GM20431 (cell line): ENCODE measurements around the gene PODN.

ENCODE experiments used
- in situ Hi-C: fragments of 300-500 bp; cut with MseI, MboI; formaldehyde crosslinking; loops from one replicate; pipeline ENCODE4 v1.15.0; 2020; ENCODE audit warnings: low sequenced_read_pairs; ENCODE audit not compliant: unreplicated experiment

The PODN gene

DNA sequence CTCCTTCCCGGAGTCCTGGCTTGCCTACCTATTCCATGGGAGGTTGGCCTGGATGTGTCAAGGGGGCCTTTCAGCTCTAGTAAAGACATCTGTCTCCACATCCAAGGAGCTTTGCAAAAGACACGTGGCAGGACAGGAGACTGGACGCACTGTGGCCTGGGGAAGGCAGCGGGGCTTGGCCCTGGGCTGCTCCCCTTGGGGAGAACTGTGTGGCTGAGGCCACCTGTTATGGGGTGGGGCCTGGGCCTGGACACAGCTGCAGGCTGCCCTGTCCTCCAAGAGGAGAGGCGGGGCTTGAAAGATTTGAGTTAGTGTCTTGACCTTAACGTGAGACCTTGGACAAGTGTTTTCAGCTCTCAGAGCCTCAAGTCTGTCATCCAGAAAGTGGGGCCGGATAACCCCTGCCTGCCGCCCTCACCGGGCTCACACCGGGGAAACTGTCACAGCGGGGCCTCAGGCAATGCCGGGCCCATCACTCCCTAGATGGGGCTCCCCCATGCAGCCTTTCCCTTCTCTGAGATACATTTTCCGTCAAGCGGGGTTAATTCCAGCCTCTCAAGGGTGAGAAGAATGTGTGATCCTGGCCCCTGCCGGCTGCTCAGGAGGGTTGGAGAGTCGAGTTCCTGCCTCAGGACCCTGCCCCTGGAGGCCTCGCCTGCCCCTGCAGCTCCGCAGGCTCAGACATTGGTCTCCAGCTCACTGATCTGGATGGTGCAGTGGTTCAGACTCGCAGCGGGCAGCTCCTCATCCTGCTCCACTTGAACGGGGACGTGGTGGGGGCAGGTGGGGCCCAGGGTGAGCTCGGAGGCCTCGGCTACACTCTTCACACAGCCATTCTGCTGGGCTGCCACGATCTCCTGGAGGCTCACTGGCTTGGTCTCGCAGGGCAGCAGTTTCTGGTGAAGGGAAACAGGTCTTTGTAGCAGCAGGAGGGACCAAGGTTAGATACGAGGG, 25.6 kb downstream of the PODN start:
- in situ Hi-C loops = no loop called here

DNA sequence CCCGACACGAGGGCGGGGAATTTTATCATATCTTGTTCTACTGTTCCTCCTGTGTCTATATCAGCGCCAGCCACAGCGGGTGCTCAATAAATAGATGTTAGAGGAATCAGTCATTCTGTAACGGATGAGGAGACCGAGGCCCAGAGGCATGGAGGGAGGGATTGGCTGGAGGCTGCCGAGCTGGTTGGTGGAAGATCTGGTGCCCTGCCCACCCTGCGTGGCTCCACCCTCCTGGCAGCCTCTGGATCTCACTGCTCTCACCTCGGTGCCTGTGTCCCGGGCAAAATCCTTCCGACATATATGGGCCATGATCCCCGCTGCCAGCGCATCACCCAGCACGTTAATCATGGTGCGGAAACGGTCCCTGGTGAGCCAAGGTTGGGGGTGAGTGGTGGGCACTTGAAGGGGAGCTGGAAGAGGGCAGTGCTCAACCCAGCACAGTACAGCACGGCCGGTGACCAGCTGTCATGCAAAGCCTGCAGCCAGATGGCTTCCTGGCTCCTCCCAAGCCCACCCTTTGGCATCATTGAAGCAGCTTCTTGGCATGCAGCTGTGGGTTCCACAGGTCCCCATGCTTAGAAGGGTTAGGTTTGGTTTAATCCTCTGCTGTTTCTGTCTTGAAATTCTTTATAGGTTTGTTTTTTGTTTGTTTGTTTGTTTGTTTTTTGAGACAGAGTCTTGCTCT, 26.7 kb downstream of the PODN start:
- in situ Hi-C loops = no loop called here

DNA sequence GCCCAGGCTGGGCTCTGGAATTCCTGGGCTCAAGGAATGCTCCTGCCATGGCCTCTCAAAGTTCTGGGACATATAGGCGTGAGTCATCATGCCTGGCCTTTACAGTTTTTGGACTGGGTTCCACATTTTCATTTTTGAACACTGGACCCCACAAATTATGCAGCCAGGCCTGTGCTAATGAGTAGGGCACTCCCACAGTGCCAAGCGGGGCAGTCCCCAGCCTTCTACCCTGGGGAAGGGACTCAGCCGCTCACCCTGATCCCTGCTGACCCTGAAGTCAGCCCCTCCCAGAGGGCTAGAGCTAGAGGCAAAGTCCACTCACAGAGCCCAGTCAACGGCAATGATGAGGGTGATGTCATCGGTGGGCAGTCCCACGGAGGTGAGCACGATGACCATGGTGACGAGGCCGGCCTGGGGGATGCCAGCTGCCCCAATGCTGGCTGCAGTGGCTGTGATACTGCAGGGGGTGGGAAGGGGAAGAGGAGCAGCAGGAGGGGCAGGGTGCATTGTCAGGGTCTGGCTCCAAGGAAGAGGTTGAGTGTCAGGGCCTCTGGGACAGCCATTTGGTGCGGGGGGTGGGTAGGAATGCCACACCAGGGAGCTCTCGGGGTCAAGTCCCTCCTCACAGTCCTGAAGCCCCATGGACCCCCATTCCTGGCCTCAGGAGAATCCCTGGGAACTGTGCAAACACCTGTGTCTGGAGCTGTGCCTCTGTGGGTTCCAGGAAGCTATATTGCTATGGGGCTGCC, 27.6 kb downstream of the PODN start:
- in situ Hi-C loops = no loop called here

DNA sequence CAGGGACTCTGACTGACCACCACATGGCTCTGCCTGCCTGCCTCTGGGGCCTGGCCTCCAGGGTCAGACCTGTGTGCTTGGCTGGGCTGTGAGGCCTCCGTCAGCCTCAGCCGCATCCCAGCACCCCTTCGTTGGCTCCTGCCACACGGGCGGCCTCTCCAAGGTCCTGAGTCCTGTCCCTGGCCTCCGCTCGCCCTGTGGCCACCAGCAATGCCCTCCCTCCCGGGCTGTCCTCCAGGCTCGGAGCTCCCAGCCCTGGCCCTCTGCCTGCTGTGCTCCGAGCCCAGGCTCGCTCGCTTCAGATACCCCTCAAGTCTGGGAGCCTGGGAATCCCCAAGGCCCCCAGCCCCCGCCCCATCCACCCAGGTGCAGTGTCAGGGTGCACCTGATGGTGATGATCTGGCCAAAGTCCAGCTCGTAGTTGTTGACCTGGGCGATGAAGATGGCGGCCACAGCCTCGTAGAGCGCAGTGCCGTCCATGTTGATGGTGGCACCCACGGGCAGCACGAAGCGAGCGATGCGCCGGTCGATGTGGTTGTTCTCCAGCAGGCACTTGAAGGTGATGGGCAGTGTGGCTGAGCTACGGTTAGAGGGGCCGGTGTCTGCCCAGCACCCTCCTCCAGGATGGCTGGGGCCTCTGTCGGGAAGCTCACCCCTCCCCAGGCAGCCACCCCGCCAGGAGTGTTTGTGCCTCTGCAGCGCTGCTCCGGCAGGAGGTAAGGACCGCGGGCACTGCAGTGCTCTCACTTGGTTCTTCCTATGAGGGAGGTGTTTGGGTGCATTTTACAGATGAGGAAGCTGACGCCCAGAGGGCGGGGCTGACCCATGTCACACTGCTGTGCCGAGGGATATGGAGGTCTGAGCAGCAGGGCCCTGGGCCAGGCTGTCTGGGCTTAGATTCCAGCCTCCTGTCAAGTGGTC, 28.5 kb downstream of the PODN start:
- in situ Hi-C loops = no loop called here

DNA sequence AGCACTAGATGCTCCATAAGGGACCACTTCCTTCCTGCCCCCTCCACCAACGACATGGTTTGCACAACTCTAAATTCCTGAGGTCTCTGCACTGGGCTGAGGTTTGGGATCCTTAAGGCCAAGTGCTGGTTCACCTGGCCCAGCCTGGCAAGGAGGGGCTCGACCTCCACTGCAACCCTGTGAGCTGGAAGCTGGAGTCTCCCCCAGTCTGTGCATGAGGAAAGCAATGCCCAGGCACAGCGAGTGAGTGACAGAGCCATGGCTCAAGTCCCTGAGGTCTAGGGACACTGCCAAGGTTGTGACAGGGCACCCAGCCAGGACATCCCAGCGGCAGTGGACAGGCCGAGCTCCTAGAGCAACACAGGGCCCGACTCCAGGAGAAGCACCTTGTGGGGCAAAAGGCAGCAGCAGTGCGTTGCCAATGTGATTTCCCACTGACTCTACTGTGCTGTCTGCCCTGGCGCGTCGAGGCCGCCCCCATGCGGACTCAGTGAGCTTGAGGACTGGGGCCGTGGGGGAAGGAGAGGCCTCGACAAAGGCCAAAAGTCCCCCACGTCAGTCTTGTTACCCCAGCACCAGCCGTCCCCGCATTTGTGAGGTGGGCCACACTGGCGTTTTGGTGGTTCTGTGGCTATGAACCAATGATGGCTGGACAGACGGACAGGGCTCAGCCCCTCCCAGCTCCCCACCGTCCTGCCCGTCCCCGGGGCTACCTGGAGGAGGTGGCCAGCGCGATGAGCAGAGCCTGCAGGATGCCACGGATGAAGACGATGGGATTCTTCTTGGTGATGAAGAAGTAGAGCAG, 30.0 kb downstream of the PODN start:
- in situ Hi-C loops = no loop called here

DNA sequence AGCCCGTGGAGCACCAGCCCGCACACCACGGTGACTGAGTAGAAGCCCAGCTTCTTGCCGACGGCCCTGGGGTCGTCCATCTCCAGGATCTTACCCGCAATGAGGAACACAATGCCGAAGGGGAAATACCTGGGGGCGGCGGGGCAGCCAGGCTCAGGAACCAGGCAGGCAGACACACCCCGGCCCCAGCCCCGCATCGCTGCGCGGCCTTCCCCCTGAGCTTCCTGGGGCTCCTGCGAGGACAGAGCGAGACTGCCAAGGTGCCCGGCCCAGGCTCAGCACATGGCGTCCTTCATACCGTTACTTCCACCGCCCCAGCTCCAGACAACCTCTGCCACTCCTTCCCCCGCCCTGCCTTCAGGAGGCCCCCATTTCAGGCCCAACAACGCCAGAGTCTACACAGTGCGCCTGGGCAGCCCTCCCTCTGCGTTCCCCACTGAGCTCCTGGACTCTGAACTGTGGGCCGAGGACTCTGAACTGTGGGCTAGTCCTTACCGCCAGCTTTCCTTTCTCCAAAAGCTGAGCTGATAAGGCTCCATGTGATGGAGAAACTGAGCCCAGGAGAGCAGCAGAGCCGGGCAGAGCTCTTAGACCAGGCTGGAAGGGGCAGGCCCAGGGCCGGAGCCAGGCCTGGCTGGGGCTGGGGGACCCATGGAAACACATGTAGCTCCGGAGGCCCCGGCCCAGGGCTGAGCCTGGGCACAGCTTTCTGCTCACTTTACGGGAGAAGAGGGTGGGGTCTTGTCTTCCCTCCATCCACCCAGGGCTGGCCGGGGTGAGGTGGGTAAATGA, 30.8 kb downstream of the PODN start:
- in situ Hi-C loops = no loop called here

DNA sequence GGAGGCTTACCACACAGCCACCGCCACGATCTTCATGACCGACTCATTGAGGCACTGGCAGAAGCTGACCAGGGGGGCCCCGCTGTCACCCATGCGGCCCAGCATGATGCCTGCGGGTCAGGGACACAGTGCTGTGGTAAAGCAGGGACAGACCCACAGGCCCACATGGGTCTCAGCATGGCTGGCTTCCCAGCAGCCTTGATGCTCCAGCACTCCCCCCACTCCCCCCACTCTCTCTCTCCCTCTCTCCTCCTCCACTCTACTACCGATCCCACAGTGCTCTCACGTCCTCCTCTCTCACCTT, 31.4 kb downstream of the PODN start:
- in situ Hi-C loops = no loop called here

DNA sequence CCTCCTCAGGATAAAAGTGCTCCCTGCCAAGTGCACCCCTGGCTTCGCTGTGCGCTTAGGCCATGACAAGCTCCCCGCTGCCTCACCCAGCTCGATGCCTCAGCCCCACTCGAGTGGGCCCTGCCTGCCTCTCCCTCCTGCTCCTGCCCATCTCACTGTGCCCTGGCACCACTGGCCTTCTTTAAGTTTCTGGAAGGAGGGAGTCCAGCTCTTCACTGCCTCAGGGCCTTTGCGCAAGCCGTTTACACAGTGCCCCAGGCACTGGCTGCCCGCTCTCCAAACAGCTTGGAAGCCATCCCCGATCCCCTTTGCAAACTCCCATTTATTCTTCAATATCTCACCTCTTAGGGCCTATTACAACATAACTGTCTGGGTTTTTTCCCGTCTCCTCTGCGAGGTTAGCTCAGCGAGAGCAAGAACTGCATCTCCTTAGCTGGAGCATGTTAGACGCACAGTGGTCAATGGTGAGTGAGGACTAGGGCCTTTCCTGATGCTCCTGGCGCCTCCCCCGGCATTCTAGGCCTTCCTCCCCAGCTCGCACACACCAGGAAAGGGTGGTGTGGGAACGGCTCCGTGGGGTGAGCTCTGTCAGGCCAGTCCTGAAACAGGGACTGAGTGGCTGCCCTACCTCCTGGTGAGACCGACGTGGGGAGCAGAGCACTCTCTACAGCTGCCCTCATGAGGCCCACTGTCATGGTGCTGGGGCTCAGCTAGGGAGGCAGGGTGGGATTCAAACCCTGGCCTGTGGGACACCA, 31.9 kb downstream of the PODN start:
- in situ Hi-C loops = no loop called here

DNA sequence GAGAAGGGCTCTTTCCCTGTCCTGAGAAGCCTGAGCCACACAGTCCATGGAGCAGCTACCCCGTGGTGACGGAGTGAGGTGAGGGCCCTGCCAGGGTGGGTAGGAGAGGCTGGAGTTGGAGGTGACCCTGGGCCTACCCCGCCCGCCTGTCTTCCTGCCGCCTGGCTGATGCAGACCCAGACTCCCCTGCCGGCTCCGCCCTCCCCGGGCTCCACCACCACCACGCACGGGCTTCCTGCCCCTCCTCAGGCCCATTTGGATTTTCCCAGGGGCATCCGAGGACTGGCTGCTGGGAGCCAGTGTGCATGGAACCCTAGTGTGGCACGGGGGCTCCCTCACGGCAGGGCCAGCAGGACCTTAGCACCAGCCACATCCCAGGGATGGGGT, 32.5 kb downstream of the PODN start:
- in situ Hi-C loops = no loop called here

DNA sequence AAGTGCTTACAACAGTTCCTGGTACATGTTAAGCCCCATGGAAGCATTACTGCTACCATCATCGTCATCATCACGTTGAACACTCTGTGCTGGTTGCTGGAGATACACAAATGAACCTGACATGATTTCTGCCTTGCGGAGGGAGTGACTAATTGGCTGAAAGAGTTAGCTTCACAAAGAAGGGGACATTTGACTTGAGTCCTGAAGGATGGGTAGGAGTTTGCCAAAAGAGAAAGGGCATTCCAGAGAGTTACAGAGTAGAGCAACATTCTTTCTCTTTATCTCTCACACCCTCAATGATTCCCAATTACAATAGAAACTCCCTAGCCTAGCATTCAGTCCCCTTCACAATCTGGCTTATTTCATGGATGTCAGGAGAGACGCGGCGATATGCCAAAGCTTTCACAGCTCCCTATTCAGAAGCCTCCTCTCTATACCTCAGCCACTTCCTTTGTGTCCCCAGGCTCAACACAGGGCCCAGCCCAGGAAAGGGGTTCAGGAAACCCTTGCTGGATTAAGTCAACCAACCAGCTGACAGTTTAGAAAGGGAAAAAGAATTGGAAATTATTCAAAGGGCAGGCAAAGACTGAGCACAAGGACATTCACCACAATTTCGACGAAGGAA, 42.4 kb downstream of the PODN start:
- in situ Hi-C loops = no loop called here

DNA sequence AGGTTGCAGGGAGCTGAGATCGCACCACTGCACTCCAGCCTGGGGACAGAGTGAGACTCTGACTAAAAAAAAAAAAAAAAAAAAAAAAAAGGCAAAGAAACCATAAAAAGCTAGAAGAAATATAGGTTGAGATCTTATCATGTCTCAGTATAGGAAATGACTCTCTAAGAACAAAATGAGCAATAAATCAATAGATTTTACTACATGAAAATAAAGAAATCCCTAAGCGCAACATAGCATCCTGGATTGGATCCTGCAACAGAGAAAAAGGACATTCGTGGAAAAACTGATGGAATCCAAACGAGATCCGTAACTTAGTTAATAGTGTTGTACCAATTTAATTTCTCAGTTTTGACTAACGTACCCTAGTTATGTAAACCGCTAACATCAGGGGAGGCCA, 45.1 kb downstream of the PODN start:
- in situ Hi-C loops = no loop called here

DNA sequence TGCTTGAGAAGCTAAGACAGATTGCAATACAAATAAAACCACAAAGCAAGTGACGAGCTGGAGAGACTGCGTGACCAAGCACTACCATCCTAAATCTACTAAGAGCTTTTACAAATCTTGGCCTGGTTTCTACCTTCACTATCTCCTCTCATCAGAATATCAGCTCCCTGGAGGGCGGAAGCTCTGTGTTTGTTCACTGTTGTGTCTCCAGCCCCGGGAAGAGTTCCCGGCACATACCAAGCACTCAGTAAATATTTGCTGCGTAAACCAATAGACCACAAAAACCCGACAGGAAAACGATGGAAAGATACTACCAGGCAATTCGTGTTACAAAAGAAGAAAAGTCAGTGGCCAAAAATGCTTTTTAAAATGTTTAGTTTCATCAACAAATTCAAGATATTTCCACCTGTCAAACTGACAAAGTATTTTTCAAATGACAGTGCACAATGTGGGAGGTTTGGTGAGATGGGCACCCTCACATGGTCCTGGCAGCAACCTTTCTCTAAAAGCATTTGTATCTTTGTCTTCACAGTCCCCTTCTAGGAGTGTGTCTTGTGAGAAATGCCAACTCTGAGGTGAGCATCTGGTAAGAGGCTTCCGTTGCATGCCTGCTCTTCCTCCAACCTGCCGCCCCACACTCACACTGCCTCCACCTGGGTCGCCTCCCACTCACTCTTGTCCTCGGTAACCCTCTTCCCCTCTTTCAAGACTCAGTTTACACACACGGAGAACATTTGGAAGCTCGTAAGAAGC, 45.7 kb downstream of the PODN start:
- in situ Hi-C loops = no loop called here

DNA sequence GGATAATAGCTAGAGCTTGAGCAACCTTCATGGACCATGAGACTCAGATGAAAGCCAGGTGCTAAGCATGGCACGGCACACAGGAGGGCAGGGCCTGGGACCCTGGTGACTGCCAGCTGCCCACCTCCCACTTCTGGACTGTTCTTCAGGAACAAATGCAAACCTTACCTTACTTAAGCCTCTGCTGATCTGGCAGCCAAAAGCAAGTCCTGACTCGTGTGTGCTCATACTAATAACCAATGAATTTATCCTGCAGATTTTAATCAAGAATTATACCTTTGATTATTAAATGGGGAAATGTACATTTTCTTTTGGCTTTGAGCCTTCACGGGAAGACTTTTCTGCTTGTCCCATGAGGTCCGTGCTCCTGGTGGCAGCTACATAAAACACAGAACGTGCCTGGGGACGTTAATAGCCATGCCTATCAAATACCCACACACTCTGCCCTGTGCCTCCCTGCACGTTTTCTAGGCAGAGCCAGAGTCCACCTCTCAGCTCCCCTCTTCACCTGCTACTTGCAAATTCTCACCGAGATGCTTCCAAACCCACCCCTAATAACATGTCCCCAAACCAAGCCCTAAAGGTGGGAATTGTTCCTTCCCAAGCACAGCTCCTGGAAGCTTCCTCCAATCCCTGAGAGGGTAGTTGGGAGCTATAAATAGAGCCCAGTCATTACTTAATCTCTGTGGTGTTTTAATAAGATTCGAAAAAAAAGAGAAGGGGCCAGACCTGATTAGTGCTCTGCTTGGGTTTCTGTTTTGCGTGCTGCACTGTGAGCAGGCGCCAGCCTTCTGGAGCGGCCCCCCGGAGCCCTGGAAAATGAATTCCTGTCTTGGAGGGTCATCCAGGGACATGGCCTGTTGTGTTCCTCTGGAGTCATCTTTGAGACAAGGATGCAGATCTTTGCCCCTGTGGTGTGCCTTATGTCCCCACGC, 46.9 kb downstream of the PODN start:
- in situ Hi-C loops = no loop called here

DNA sequence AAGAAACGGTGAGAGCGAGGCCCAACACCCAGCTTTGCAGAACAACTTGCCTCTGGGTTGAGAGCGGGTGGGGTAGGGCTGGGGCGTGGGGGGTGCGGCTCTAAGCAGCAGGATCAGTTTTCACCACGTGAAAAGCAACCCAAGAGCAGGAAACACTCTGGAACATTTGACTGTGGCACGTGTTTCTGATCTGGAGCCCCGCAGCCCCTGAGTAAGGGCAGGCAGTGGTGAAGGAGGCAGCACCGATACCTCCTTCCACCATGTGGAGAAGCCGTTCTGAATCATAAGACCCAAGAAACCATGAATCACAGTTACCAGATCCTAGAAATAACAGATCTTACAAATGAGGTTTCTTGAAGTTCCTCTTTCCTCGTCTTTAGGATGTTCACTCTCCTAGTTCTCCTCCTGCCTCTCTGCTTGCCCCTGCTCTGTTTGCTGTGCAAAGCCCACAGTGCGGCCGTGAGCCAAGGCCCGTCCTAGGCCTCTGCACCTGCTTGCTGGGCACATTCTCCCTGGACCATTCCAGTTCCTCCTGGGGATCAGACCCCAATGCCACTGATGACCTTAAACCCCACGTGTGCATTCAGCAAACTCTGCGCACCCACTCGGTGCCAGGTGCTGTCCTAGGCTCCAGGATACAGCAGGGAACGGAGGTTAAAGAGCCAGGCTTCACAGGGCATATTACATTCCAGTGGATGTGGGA, 48.5 kb downstream of the PODN start:
- in situ Hi-C loops = no loop called here

DNA sequence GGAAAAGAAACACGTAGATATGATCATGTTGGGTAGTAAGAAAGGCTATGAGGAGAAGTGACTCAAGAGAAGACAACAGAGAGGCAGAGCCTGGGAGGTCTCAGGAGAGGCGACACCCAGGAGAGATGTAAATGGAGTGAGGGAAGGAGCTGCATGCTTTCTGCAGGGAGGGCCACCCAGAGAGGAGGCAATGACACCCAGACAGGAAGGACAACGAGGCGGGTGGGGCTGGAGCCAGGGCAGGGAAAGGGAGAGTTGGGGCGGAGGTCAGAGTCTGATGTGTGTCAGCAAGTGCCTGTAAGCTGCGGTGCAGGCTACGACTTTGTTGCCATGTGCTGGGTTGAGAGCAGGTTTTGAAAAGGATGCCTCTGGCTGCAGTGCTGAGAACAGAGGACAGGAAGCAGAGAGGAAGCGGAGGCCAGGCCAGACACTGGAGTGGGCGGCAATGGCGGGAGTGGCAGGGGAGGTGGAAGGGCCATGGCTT, 49.1 kb downstream of the PODN start:
- in situ Hi-C loops = no loop called here
